Measurements from ENCODE around the gene L3MBTL4.

The L3MBTL4 gene

GRCh38 chr18:6374935-6375529 lies 39.7 kb downstream of the L3MBTL4 start:
- Histone ChIP-seq H3K4me3 (no peak overlapping the region), H3K27ac (no peak overlapping the region)
- TF ChIP-seq CTCF (IDR thresholded peaks at IDR 0.05): no peak
- DNase-seq (ENCODE audit: low spot score): no peak

- DNase-seq (ENCODE audit: low spot score): no peak
- Histone ChIP-seq H3K27ac (no peak overlapping the region), H3K4me3 (no peak overlapping the region)
- no peak for TF ChIP-seq CTCF (IDR thresholded peaks at IDR 0.05)
These were observed 40.4 kb downstream of the L3MBTL4 start for GRCh38 chr18:6374340-6374739.

DNA sequence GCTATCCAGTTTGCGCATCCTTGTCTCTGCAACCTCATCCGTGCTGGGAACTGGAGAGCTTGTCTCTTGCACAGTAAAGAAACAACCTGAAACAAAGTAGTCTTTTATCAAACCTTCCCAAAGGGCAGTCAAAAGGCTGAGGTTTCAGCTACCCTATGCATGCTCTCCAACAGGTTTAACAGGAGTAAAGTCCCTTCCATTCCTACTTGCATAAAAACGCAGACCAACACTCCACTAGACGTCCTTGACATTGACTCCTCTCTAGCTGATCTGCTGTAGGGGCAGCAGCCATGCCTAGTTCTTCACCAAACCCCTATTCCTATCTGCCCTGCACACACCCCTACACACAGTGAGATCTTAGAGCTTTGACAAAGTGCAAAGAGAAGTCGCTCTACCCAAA lies 41.5 kb downstream of the L3MBTL4 start:
- no peak for TF ChIP-seq CTCF (IDR thresholded peaks at IDR 0.05)
- Histone ChIP-seq H3K4me3 (no peak overlapping the region), H3K27ac (no peak overlapping the region)
- no peak for DNase-seq (ENCODE audit: low spot score)

DNA sequence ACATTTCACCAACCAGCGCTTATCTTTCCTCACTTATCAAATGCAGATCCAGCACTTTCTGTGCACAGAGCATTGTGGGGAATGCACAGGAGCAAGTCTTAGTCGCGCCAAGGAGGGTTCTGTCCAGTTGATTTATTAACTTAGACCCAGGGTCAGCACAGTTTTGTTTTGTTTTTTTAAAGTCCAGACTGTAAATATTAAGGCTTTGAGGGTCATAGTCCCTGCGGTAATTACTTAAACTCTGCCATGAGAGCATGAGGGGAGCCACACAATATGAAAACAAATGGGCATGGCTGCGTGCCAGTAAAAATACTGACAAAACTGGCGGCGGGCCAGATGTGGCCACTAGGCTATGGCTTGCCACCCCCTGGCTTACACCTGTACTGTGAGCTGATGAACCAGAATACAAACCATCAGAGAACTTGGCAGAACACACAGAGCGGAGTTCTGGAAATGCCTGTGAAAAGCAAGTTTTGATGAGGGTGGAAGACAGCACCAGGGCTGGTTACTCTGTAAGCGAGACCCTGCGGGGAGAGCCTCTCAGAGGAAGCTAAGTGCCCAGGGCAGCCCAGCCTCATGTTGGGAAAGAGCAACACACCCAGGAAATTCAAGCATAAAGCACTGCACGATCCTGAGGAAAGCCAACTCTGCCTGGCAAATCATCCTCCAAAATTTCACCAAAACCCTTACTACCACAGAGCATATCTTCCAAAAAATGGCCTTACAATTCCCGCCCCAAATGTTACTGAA lies 43.6 kb downstream of the L3MBTL4 start:
- Histone ChIP-seq H3K27ac (no peak overlapping the region), H3K4me3 (no peak overlapping the region)
- TF ChIP-seq CTCF (IDR thresholded peaks at IDR 0.05): no peak
- no peak for DNase-seq (ENCODE audit: low spot score)

- DNase-seq (ENCODE audit: low spot score): no peak
- no peak overlapping the region for H3K27ac ChIP-seq
- no peak for TF ChIP-seq CTCF (IDR thresholded peaks at IDR 0.05)
- peak overlapping the region; percentile 40 for H3K4me3 ChIP-seq
These were observed 44.3 kb downstream of the L3MBTL4 start for GRCh38 chr18:6370410-6370809.

- no peak for DNase-seq (ENCODE audit: low spot score)
- Histone ChIP-seq H3K4me3 (no peak overlapping the region), H3K27ac (no peak overlapping the region)
- TF ChIP-seq CTCF (IDR thresholded peaks at IDR 0.05): no peak
These were observed 46.7 kb downstream of the L3MBTL4 start for GRCh38 chr18:6368017-6368416.

- Histone ChIP-seq H3K27ac (no peak overlapping the region), H3K4me3 (no peak overlapping the region)
- TF ChIP-seq CTCF (IDR thresholded peaks at IDR 0.05): no peak
- DNase-seq (ENCODE audit: low spot score): no peak
These were observed 47.5 kb downstream of the L3MBTL4 start for GRCh38 chr18:6367208-6367607.

Measured in coronary artery (tissue), 2 donors.